ENCODE data around the gene BHLHE23.

The BHLHE23 gene

GRCh38 chr20:62972845-62973745, 33.7 kb downstream of the BHLHE23 start:
- no peak for DNase-seq (ENCODE audit: low read depth in 2 of 2)

GRCh38 chr20:62971950-62972844, 34.6 kb downstream of the BHLHE23 start:
- DNase-seq (ENCODE audit: low read depth in 2 of 2), result peak; percentile 82 to 88

- DNase-seq (ENCODE audit: low read depth in 2 of 2), result no peak
These were observed 35.4 kb downstream of the BHLHE23 start for GRCh38 chr20:62971211-62971949.

- DNase-seq (ENCODE audit: low read depth in 2 of 2), result no peak
These were observed 36.2 kb downstream of the BHLHE23 start for GRCh38 chr20:62970307-62971210.

GRCh38 chr20:62969939-62970306, 36.8 kb downstream of the BHLHE23 start:
- no peak for DNase-seq (ENCODE audit: low read depth in 2 of 2)

- DNase-seq (ENCODE audit: low read depth in 2 of 2), result no peak
These were observed 37.5 kb downstream of the BHLHE23 start for GRCh38 chr20:62969179-62969760.

GRCh38 chr20:62968378-62969178, 38.2 kb downstream of the BHLHE23 start:
- DNase-seq (ENCODE audit: low read depth in 2 of 2), result no peak

- DNase-seq (ENCODE audit: low read depth in 2 of 2), result no peak
These were observed 39.0 kb downstream of the BHLHE23 start for GRCh38 chr20:62967628-62968351.

- no peak for DNase-seq (ENCODE audit: low read depth in 2 of 2)
These were observed 39.6 kb downstream of the BHLHE23 start for GRCh38 chr20:62967149-62967501.

- no peak for DNase-seq (ENCODE audit: low read depth in 2 of 2)
These were observed 40.3 kb downstream of the BHLHE23 start for GRCh38 chr20:62966212-62967148.

- DNase-seq (ENCODE audit: low read depth in 2 of 2), result no peak
These were observed 41.4 kb downstream of the BHLHE23 start for GRCh38 chr20:62965363-62965771.

GRCh38 chr20:62964700-62965099, 42.1 kb downstream of the BHLHE23 start:
- no peak for DNase-seq (ENCODE audit: low read depth in 2 of 2)

GRCh38 chr20:62963614-62964397, 43.0 kb downstream of the BHLHE23 start:
- no peak for DNase-seq (ENCODE audit: low read depth in 2 of 2)

GRCh38 chr20:62962891-62963613, 43.7 kb downstream of the BHLHE23 start:
- no peak for DNase-seq (ENCODE audit: low read depth in 2 of 2)

- DNase-seq (ENCODE audit: low read depth in 2 of 2), result no peak
These were observed 44.4 kb downstream of the BHLHE23 start for GRCh38 chr20:62962221-62962879.

- no peak for DNase-seq (ENCODE audit: low read depth in 2 of 2)
These were observed 45.0 kb downstream of the BHLHE23 start for GRCh38 chr20:62961799-62962198.

All from stimulated activated CD4-positive, alpha-beta T cell treated with anti-CD3 and anti-CD28 coated beads, Interleukin-4, amount 100 ng/mL, for 48 hours (primary cell).